ENCODE data around the gene IL13RA2.

IL13RA2 gene, protein sequence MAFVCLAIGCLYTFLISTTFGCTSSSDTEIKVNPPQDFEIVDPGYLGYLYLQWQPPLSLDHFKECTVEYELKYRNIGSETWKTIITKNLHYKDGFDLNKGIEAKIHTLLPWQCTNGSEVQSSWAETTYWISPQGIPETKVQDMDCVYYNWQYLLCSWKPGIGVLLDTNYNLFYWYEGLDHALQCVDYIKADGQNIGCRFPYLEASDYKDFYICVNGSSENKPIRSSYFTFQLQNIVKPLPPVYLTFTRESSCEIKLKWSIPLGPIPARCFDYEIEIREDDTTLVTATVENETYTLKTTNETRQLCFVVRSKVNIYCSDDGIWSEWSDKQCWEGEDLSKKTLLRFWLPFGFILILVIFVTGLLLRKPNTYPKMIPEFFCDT

GRCh38 chrX:115017455-115017854 is at the start of gene IL13RA2:
Gene IL13RA2, minus strand, starts transcription at chrX:115017616. Its CDS starts 347 bp downstream, at chrX:115017269.
- no peak for DNase-seq (ENCODE audit: low read depth in 2 of 2)

DNA sequence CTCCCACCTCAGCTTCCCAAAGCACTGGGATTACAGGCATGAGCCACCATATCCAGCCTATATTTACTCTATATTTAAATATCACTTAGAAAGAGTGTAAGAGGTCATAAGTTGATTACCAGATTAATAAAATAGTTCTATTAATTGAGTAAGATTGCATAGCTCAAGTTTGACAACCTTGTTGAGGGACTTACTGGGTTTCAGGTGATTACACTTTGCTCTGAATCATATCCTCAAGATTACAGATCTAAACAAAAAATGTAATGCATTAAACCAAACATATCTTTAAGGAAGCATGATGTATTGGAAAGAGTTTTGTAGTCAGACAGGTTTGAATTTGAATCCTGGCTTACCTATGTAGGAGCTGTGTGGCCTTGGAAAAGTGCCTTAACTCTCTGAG is 47.9 kb upstream of the IL13RA2 start:
- no peak for DNase-seq (ENCODE audit: low read depth in 2 of 2)

DNA sequence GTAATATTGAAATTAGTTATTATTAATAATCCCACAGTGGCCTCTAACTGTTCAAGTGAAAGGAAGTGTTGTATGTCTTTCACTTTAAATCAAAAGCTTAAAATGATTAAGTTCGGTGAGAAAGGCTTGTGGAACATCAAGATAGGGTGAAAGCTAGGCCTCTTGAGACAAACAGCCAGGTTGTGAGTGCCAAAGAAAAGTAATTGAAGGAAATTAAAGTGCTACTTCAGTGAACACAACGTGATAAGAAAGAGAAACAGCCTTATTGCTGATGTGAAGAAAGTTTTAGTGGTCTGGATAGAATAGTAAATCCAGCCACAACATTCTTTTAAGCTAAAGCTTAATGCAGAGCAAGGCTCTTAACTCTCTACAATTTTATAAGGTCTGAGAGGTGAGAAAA is 42.6 kb upstream of the IL13RA2 start:
- no peak for DNase-seq (ENCODE audit: low read depth in 2 of 2)

DNA sequence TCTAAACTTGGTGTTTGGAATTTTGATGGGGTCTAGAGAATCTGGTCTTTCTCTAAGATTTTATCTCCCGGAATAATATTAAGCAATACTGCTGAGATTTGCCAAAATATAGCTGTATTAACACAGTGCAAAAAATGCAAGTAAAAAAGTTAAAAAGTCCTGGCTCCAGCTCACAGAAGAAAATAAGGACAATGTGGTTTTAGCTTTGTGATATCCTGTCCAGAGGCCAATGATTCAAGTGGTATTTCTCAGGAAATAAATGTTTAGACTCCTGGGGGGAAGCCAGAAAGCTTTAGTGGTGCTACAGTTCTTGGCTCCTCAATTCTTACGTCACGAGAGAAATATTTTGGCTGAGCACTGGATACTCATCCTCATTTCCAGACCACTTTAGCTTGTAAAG is 40.9 kb upstream of the IL13RA2 start:
- DNase-seq (ENCODE audit: low read depth in 2 of 2), result no peak

DNA sequence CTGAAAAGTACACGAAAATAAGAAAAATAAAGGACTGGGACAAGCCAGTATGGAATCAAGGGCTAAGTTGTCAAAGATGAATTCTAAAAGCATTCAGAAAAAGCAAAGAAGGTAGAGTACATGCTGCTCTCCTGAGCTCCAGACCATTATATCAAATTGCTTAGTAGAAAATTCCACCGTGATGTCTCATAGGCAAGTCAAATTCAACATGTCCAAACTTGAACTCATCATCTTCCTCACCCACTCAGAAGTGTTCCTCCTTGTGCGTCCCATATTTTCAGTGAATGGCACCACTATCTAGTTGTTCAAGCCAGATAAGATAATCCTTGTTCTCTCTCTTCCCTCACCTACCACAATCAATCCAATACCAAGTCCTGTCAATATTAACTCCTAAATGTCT is 37.5 kb upstream of the IL13RA2 start:
- no peak for DNase-seq (ENCODE audit: low read depth in 2 of 2)

DNA sequence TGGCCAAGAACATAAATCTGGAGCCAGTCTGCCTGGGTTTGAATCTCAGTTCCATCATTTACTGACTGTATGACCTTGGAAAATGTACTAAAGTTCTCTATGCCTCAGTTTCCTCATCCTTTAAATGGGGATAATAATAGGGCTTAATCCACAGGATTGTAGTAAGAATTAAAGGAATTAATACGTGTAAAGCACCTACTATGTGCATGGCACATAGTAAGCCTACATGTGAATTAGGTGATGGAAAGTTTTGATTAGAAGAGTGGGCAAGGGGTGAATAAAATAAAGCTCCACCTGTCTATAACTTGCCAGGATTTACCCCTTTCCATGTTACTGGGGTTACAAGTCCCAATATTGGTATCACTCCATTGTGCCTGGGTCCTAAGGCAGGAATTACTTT is 35.8 kb upstream of the IL13RA2 start:
- DNase-seq (ENCODE audit: low read depth in 2 of 2), result no peak

- no peak for DNase-seq (ENCODE audit: low read depth in 2 of 2)
Measured at GRCh38 chrX:115047715-115048114, 30.3 kb upstream of the IL13RA2 start.

DNA sequence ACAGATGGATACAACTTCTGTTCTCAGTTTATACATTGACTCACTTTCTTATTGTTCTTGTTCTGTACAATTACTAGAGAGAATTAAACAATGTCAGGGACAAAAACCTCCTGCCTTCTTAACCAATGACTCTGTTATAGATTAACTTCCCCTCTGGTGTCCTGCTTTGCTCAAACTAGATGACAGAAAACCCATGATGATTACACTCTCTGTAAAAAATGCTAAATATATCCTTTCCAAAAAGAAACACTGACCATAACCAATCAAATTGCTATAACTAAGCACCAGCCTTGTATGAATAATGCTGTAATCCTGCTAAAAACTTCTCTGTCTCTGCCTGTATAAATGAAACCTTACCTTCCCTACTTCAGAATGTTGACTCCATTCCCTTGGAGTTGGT is 29.8 kb upstream of the IL13RA2 start:
- DNase-seq (ENCODE audit: low read depth in 2 of 2), result no peak

GRCh38 chrX:115040417-115040816 is 23.0 kb upstream of the IL13RA2 start:
- DNase-seq (ENCODE audit: low read depth in 2 of 2), result no peak

DNA sequence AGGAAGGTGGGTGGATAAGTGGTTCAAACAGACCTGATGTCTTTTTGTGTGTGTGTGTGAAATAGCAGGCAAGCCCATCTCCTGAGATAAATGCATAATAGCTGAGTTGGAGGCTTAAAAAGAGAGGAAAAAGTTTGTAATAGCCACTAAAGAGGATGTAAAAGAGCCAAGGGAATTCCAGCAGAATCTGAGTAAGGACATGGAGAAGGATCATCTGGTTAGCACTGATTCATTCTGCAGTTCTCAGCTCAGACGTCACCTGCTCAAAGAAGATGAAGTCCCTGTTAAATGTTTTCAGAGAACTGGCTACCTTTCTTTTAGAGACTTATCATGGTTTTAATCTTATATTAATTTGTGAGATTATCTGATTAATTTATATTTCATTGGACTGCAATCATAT is 21.0 kb upstream of the IL13RA2 start:
- no peak for DNase-seq (ENCODE audit: low read depth in 2 of 2)

- no peak for DNase-seq (ENCODE audit: low read depth in 2 of 2)
Measured at GRCh38 chrX:115036029-115036428, 18.6 kb upstream of the IL13RA2 start.

DNA sequence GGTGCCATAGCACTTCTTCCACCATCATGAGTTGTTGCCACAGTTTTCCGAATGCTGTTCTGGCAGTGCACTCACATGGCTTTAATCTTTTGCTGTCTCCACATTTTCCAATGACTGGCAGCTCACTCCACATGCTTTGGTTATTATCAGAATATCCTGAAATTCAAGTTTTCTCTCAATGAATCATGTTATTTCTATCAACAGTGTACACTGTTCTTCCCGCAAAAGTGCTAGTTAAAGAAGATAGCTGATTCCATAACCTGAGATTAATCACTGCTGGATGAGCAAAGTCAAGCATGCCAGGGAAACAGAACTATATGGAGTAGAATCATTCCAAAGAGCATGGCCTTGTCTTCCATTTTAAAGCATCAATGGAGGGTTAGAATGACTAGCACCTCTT is 14.6 kb upstream of the IL13RA2 start:
- DNase-seq (ENCODE audit: low read depth in 2 of 2), result no peak

- DNase-seq (ENCODE audit: low read depth in 2 of 2), result no peak
Measured at GRCh38 chrX:115030625-115031024, 13.2 kb upstream of the IL13RA2 start.

GRCh38 chrX:115029869-115030570 is 12.6 kb upstream of the IL13RA2 start:
- no peak for DNase-seq (ENCODE audit: low read depth in 2 of 2)

GRCh38 chrX:115029440-115029839 is 12.0 kb upstream of the IL13RA2 start:
- DNase-seq (ENCODE audit: low read depth in 2 of 2), result no peak

DNA sequence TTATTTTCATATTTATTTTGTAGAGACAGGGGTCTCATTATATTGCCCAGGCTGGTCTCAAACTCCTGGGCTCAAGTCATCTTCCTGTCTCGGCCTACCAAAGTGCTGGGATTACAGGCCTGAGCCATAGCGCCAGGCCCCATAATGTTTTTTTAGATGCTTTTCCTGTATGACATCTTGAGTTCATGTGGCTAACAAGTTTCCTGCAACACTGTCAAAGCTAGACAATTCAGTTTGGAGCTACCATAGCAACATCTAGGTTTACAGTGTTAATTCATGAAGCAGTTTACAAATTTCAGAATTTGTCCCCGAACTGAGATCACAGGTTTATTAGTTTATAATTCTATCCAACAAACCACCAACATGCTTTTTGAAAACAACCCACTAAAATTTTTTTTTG is 6.4 kb upstream of the IL13RA2 start:
- no peak for DNase-seq (ENCODE audit: low read depth in 2 of 2)

GRCh38 chrX:115023139-115023538 is 5.7 kb upstream of the IL13RA2 start:
- no peak for DNase-seq (ENCODE audit: low read depth in 2 of 2)

GRCh38 chrX:115021121-115021520 is 3.7 kb upstream of the IL13RA2 start:
- DNase-seq (ENCODE audit: low read depth in 2 of 2), result no peak

- no peak for DNase-seq (ENCODE audit: low read depth in 2 of 2)
Measured at GRCh38 chrX:115018944-115019343, 1.5 kb upstream of the IL13RA2 start.

DNA sequence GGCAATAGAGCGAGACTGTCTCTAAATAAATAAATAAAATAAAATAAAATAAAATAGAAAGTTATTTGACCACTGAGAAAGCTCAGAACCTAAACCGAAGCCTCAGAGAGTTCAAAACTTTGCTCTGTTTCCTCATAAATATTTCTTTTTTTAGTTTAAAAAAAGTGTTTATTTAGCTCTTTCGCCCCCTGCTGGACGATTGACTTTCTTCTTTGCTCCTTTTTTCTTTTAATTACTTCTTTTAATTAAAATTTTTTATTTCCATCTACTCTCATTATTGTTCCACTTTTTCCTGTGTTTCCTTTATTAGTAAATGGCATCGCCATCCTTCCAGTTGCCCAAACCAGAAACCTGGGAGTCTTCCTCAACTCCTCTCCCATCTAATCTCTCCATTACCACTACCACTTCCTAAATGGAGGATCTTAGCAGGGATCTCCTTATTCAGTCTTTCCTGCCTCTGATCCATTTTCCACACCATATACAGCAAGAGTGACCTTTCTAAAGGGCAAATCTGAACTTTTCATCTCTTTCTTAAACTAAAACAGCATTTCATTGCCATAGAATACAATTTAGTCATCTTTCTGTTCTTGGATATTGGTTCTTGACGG is 728 bp upstream of the IL13RA2 start:
- DNase-seq (ENCODE audit: low read depth in 2 of 2), result no peak

- DNase-seq (ENCODE audit: low read depth in 2 of 2), result no peak
Measured at GRCh38 chrX:115013705-115014104, 3.7 kb downstream of the IL13RA2 start.

- no peak for DNase-seq (ENCODE audit: low read depth in 2 of 2)
Measured at GRCh38 chrX:115011428-115011827, 6.0 kb downstream of the IL13RA2 start.

DNA sequence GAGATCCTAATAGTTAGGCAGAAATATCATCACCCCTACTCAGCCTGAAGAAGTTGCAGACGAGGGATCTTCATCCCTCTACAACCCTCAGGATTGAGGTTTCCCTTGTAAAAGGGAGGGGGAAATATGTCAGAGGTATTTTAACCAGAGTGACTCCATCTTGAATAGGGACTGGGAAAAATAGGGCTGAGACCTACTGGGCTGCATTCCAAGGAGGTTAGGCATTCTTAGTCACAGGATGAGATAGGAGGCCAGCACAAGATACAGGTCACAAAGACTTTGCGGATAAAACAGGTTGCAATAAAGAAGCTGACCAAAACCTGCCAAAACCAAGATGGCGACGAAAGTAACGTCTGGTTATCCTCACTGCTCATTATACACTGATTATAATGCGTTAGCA is 17.5 kb downstream of the IL13RA2 start:
- DNase-seq (ENCODE audit: low read depth in 2 of 2), result no peak

Measured in stimulated activated CD8-positive, alpha-beta memory T cell treated with anti-CD3 and anti-CD28 coated beads, Interleukin-2, amount 100 ng/mL, for 1 hour (primary cell).